T-helper 1 cell (primary cell): ENCODE results near the gene MGMT.

Experiments used
- DNase-seq, 5 donors: peaks; one replicate each; pipeline ENCODE4 v3.0.0-alpha.2; 2012 to 2020

The MGMT gene

GRCh38 chr10:129765664-129766550 is 298.9 kb downstream of the MGMT start:
- DNase-seq: no peak

GRCh38 chr10:129766611-129767550 is 299.8 kb downstream of the MGMT start:
- no peak for DNase-seq

- no peak for DNase-seq
These were observed 300.7 kb downstream of the MGMT start for GRCh38 chr10:129767751-129768150.

GRCh38 chr10:129768437-129769355 is 301.7 kb downstream of the MGMT start:
- DNase-seq: no peak

GRCh38 chr10:129769381-129770116 is 302.5 kb downstream of the MGMT start:
- no peak for DNase-seq

GRCh38 chr10:129770286-129770685 is 303.2 kb downstream of the MGMT start:
- DNase-seq: no peak

GRCh38 chr10:129771024-129771423 is 304.0 kb downstream of the MGMT start:
- no peak for DNase-seq

GRCh38 chr10:129771576-129771975 is 304.5 kb downstream of the MGMT start:
- no peak for DNase-seq

- DNase-seq: no peak
These were observed 305.0 kb downstream of the MGMT start for GRCh38 chr10:129771991-129772431.

- no peak for DNase-seq
These were observed 305.7 kb downstream of the MGMT start for GRCh38 chr10:129772468-129773358.

- DNase-seq: no peak
These were observed 306.4 kb downstream of the MGMT start for GRCh38 chr10:129773359-129773990.

GRCh38 chr10:129774082-129774735 is 307.2 kb downstream of the MGMT start:
- no peak for DNase-seq

GRCh38 chr10:129774736-129775401 is 307.8 kb downstream of the MGMT start:
- no peak for DNase-seq

- no peak for DNase-seq
These were observed 308.6 kb downstream of the MGMT start for GRCh38 chr10:129775681-129776080.

- DNase-seq: no peak
These were observed 310.6 kb downstream of the MGMT start for GRCh38 chr10:129777687-129778086.

GRCh38 chr10:129778571-129778970 is 311.5 kb downstream of the MGMT start:
- DNase-seq: no peak

- no peak for DNase-seq
These were observed 312.4 kb downstream of the MGMT start for GRCh38 chr10:129779126-129780111.

- DNase-seq: no peak
These were observed 313.2 kb downstream of the MGMT start for GRCh38 chr10:129780198-129780597.
